Neural progenitor cell (in vitro differentiated cells): ENCODE measurements around the gene MIPEP. TPM values are rescaled to one million over a fixed set of nuclear protein-coding genes. Genes with fewer than 3 reads are reported as not detected.
"Not testable (repeated sequence)": the region's sequence is repeated elsewhere in the genome, so short reads cannot be mapped to it uniquely, and the experiment has no call there.

Experiments used
- DNase-seq: peaks from one replicate; pipeline ENCODE4 v3.0.0-alpha.2; 2016; ENCODE audit warnings: low spot score
- H2AFZ ChIP-seq: fragments of 200-600 bp; sonication (generic); replicated peaks from 2 replicates; pipeline ENCODE4 v1.6.1; 2016; ENCODE audit warnings: antibody characterized with exemption
- H3F3A ChIP-seq: fragments of 200-600 bp; sonication (generic); 2 replicates; pipeline ENCODE4 v1.6.1; 2016; ENCODE audit warnings: antibody characterized with exemption, low read depth
- H3K27ac ChIP-seq: fragments of 200-600 bp; sonication (generic); 2 replicates; pipeline ENCODE4 v1.5.1; 2016; ENCODE audit warnings: mild to moderate bottlenecking
- H3K27me3 ChIP-seq: fragments of 200-600 bp; sonication (generic); 2 replicates; pipeline ENCODE4 v1.6.1; 2016; ENCODE audit warnings: mild to moderate bottlenecking, moderate library complexity
- H3K36me3 ChIP-seq: fragments of 200-600 bp; sonication (generic); 2 replicates; pipeline ENCODE4 v1.5.1; 2016
- H3K4me1 ChIP-seq: fragments of 200-600 bp; sonication (generic); 2 replicates; pipeline ENCODE4 v1.6.1; 2016; ENCODE audit warnings: mixed run types
- H3K4me2 ChIP-seq: fragments of 200-600 bp; sonication (generic); 2 replicates; pipeline ENCODE4 v1.6.1; 2016
- H3K4me3 ChIP-seq: fragments of 200-600 bp; sonication (generic); 2 replicates; pipeline ENCODE4 v1.5.1; 2016
- H3K79me2 ChIP-seq: fragments of 200-600 bp; sonication (generic); 2 replicates; pipeline ENCODE4 v1.6.1; 2016; ENCODE audit warnings: low read depth
- H3K9ac ChIP-seq: fragments of 200-600 bp; sonication (generic); 2 replicates; pipeline ENCODE4 v1.6.1; 2016
- H3K9me3 ChIP-seq: fragments of 200-600 bp; sonication (generic); 2 replicates; pipeline ENCODE4 v1.5.1; 2016; ENCODE audit warnings: low read depth
- H4K20me1 ChIP-seq: fragments of 200-600 bp; sonication (generic); 2 replicates; pipeline ENCODE4 v1.6.1; 2016; ENCODE audit warnings: low read depth
- H3K27ac Mint-ChIP-seq: 3 replicates; pipeline ENCODE4 v1.8.0; 2021; ENCODE audit warnings: mixed read lengths
- H3K27me3 Mint-ChIP-seq: 2 replicates; pipeline ENCODE4 v1.8.0; 2022; ENCODE audit warnings: low read depth, mild to moderate bottlenecking, inconsistent platforms, moderate library complexity, mixed read lengths; ENCODE audit not compliant: insufficient read depth
- H3K36me3 Mint-ChIP-seq: 3 replicates; pipeline ENCODE4 v1.8.0; 2021; ENCODE audit warnings: mixed read lengths
- H3K4me1 Mint-ChIP-seq: 3 replicates; pipeline ENCODE4 v1.8.0; 2021; ENCODE audit warnings: mixed read lengths
- H3K4me3 Mint-ChIP-seq: 3 replicates; pipeline ENCODE4 v1.8.0; 2021; ENCODE audit warnings: mild to moderate bottlenecking, moderate library complexity, mixed read lengths
- H3K9me3 Mint-ChIP-seq: 3 replicates; pipeline ENCODE4 v1.8.0; 2020; ENCODE audit warnings: mixed read lengths
- CTCF ChIP-seq: fragments of 200-600 bp; sonication (generic); IDR thresholded peaks from 2 replicates; pipeline ENCODE4 v1.5.1; 2017; ENCODE audit warnings: antibody characterized with exemption, mild to moderate bottlenecking
- EZH2 ChIP-seq: fragments of 200-600 bp; sonication (generic); IDR thresholded peaks from 2 replicates; pipeline ENCODE4 v1.6.1; 2017; ENCODE audit warnings: antibody characterized with exemption, mild to moderate bottlenecking, moderate library complexity
- EZH2phosphoT487 ChIP-seq: fragments of 200-600 bp; sonication (generic); IDR thresholded peaks from 2 replicates; pipeline ENCODE4 v1.6.1; 2017; ENCODE audit warnings: antibody characterized with exemption
- total RNA-seq: library from RNA; depleted of rRNA; stranded (reverse); fragments of >200 nt; gene quantifications from 2 replicates; pipeline ENCODE4 v1.2.3, GENCODE V29; 2015; ENCODE audit warnings: low replicate concordance

Gene MIPEP
- total RNA-seq, 1 donor from 2014 or later, result 22.8 TPM

- TF ChIP-seq CTCF (peak; percentile 54), EZH2phosphoT487 (no peak)
- peaks cover 17% of the 10 kb centered on the region for H3K79me2 ChIP-seq
- H3K9me3 ChIP-seq, result no peaks in the 10 kb centered on the region
- Mint-ChIP-seq H3K9me3 (no peaks in the 10 kb centered on the region), H3K27ac (peak overlapping the region; percentile 7), H3K27me3 (no peaks in the 10 kb centered on the region), H3K4me1 (peaks cover 23% of the 10 kb centered on the region), H3K4me3 (peak overlapping the region; percentile 90), H3K36me3 (peaks cover 2% of the 10 kb centered on the region)
- H2AFZ ChIP-seq, result peak overlapping the region; percentile 59
- peak overlapping the region; percentile 66 for H3K4me3 ChIP-seq
- H4K20me1 ChIP-seq, result no peaks in the 10 kb centered on the region
- peak; percentile 46 for DNase-seq
- peaks cover 17% of the 10 kb centered on the region for H3F3A ChIP-seq
- H3K4me1 ChIP-seq, result peaks cover 15% of the 10 kb centered on the region
- no peaks in the 10 kb centered on the region for H3K27me3 ChIP-seq
- H3K27ac ChIP-seq, result no peak overlapping the region
- H3K36me3 ChIP-seq, result no peaks in the 10 kb centered on the region
- H3K4me2 ChIP-seq, result peak overlapping the region; percentile 72
- no peak overlapping the region for H3K9ac ChIP-seq
Measured at GRCh38 chr13:23889615-23890607, 711 bp upstream of the MIPEP start.

- not testable (repeated sequence) for H3K36me3 ChIP-seq, H3K27me3 Mint-ChIP-seq, H3K9me3 Mint-ChIP-seq, H3K9me3 ChIP-seq, H3K27ac Mint-ChIP-seq, H3K27me3 ChIP-seq, H3K4me3 ChIP-seq, H3K27ac ChIP-seq, H3K36me3 Mint-ChIP-seq, H2AFZ ChIP-seq, H3K4me3 Mint-ChIP-seq, H3K4me1 ChIP-seq, H3K9ac ChIP-seq, H3K4me2 ChIP-seq, H4K20me1 ChIP-seq, DNase-seq
- H3K79me2 ChIP-seq, result peaks cover 17% of the 10 kb centered on the region
- peaks cover 17% of the 10 kb centered on the region for H3F3A ChIP-seq
- H3K4me1 Mint-ChIP-seq, result peaks cover 12% of the 10 kb centered on the region
Measured at GRCh38 chr13:23884361-23884760, 4.8 kb downstream of the MIPEP start.

GRCh38 chr13:23883255-23883654 lies 5.9 kb downstream of the MIPEP start:
- H3K9ac ChIP-seq, result no peak overlapping the region
- no peaks in the 10 kb centered on the region for H3K9me3 ChIP-seq
- Mint-ChIP-seq H3K4me1 (peaks cover 10% of the 10 kb centered on the region), H3K27me3 (no peaks in the 10 kb centered on the region), H3K4me3 (no peak overlapping the region), H3K36me3 (peaks cover 10% of the 10 kb centered on the region), H3K9me3 (no peaks in the 10 kb centered on the region), H3K27ac (no peak overlapping the region)
- H3K4me3 ChIP-seq, result no peak overlapping the region
- H3K36me3 ChIP-seq, result no peaks in the 10 kb centered on the region
- DNase-seq, result no peak
- no peak for TF ChIP-seq EZH2phosphoT487
- no peak for TF ChIP-seq EZH2
- H3K27ac ChIP-seq, result no peak overlapping the region
- no peak overlapping the region for H3K4me2 ChIP-seq
- no peak overlapping the region for H2AFZ ChIP-seq
- no peaks in the 10 kb centered on the region for H4K20me1 ChIP-seq
- peaks cover 6% of the 10 kb centered on the region for H3K4me1 ChIP-seq
- H3F3A ChIP-seq, result peaks cover 7% of the 10 kb centered on the region
- H3K79me2 ChIP-seq, result peaks cover 15% of the 10 kb centered on the region
- H3K27me3 ChIP-seq, result no peaks in the 10 kb centered on the region

GRCh38 chr13:23881402-23881800 lies 7.8 kb downstream of the MIPEP start:
- H2AFZ ChIP-seq, H3K9me3 Mint-ChIP-seq, H4K20me1 ChIP-seq, H3F3A ChIP-seq, H3K27ac ChIP-seq, H3K79me2 ChIP-seq, H3K4me2 ChIP-seq, H3K9ac ChIP-seq, H3K27ac Mint-ChIP-seq, H3K27me3 ChIP-seq, H3K4me1 Mint-ChIP-seq, DNase-seq, H3K27me3 Mint-ChIP-seq, H3K4me3 Mint-ChIP-seq, H3K4me1 ChIP-seq, H3K36me3 ChIP-seq, H3K9me3 ChIP-seq, H3K4me3 ChIP-seq: not testable (repeated sequence)
- peaks cover 10% of the 10 kb centered on the region for H3K36me3 Mint-ChIP-seq

- H3K4me3 ChIP-seq, H3F3A ChIP-seq, H3K27ac ChIP-seq, H3K4me2 ChIP-seq, H3K27me3 ChIP-seq, H3K27me3 Mint-ChIP-seq, H4K20me1 ChIP-seq, H3K4me1 ChIP-seq, H3K9me3 Mint-ChIP-seq, H3K9me3 ChIP-seq, H2AFZ ChIP-seq, H3K27ac Mint-ChIP-seq, H3K4me1 Mint-ChIP-seq, H3K4me3 Mint-ChIP-seq, H3K36me3 ChIP-seq, H3K79me2 ChIP-seq, DNase-seq, H3K9ac ChIP-seq: not testable (repeated sequence)
- H3K36me3 Mint-ChIP-seq, result peaks cover 10% of the 10 kb centered on the region
Measured at GRCh38 chr13:23880493-23881401, 8.5 kb downstream of the MIPEP start.
